ENCODE results near the gene PRSS38. TPM values are rescaled to one million over a fixed set of nuclear protein-coding genes. Genes with fewer than 3 reads are reported as not detected.

PRSS38 gene
- polyA plus RNA-seq, 1 donor (not counting 4 experiments of a cell fraction or from before 2014, with no cell fraction given), result not detected

DNA sequence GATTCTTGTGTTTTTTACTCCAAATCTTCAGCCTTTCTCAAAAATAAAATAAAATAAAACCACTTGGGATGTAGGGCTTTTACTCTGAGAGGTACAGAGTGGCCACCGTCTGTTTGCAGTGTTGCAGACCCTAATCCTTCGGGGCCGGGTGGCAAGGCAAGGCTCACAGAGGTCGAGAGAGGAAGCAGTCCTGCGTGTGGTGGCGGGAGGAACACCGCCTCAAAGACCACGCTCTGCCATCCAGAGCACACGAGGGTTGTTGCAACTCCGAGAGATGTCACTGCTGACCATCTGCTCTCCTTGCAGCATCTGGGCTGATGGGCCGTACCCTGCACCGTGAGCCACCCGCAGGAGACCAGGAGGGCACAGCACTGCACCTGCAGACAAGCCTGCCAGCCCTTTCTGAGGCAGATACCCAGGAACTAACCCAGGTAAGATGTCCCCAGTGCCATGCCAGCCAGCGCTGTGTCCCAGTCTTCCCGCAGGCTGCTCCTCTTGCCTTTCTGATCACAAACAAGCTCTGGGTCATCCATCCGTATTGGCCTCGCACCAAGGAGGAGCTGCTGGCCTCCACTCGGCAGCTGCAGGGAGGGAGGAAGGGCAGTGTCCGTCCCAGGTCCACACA lies 48.7 kb upstream of the PRSS38 start:
- no peak for TF ChIP-seq EZH2 (IDR thresholded peaks at IDR 0.05; ENCODE audit: low read length)
- TF ChIP-seq, protein P1, sequence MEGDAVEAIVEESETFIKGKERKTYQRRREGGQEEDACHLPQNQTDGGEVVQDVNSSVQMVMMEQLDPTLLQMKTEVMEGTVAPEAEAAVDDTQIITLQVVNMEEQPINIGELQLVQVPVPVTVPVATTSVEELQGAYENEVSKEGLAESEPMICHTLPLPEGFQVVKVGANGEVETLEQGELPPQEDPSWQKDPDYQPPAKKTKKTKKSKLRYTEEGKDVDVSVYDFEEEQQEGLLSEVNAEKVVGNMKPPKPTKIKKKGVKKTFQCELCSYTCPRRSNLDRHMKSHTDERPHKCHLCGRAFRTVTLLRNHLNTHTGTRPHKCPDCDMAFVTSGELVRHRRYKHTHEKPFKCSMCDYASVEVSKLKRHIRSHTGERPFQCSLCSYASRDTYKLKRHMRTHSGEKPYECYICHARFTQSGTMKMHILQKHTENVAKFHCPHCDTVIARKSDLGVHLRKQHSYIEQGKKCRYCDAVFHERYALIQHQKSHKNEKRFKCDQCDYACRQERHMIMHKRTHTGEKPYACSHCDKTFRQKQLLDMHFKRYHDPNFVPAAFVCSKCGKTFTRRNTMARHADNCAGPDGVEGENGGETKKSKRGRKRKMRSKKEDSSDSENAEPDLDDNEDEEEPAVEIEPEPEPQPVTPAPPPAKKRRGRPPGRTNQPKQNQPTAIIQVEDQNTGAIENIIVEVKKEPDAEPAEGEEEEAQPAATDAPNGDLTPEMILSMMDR (optimal IDR thresholded peaks at IDR 0.05 in 1 of 3, IDR thresholded peaks at IDR 0.05 in 1 of 3, conservative IDR thresholded peaks at IDR 0.05 in 1 of 3; ENCODE audit: extremely low read depth in 1 of 3, insufficient read depth in 2 of 3, low read length in 3 of 3), result no peak
- Histone ChIP-seq H3K9me3 (ENCODE audit: control insufficient read depth, low read depth, low read length) (no peaks in the 10 kb centered on the region), H3K9me1 (ENCODE audit: control insufficient read depth, extremely low read depth, insufficient read depth, low read length) (no peaks in the 10 kb centered on the region), H3K4me1 (ENCODE audit: control insufficient read depth, extremely low read depth, insufficient read depth, low read length) (peaks cover 24% of the 10 kb centered on the region), H3K27me3 (ENCODE audit: control insufficient read depth, extremely low read depth, insufficient read depth, low read length) (no peaks in the 10 kb centered on the region), H3K36me3 (ENCODE audit: control insufficient read depth in 2 of 2, extremely low read depth in 1 of 2, insufficient read depth in 2 of 2, low read length in 2 of 2) (peaks cover 16 to 23% of the 10 kb centered on the region in 2 experiments), H3K4me2 (ENCODE audit: control insufficient read depth, extremely low read depth, insufficient read depth, low read depth, low read length) (no peak overlapping the region), H4K20me1 (ENCODE audit: control insufficient read depth, extremely low read depth, insufficient read depth, low read length) (peaks cover 12% of the 10 kb centered on the region), H3K9ac (ENCODE audit: control insufficient read depth, extremely low read depth, insufficient read depth, low read length) (no peak overlapping the region), H3K4me3 (ENCODE audit: control insufficient read depth in 2 of 3, extremely low read depth in 1 of 3, insufficient read depth in 2 of 3, low read depth in 1 of 3, low read length in 3 of 3) (no peak overlapping the region), H2AFZ (ENCODE audit: control insufficient read depth, low read length) (no peak overlapping the region), H3K79me2 (ENCODE audit: control insufficient read depth, insufficient read depth, low read length) (peaks cover 4% of the 10 kb centered on the region), H3K27ac (ENCODE audit: control insufficient read depth, insufficient read depth, low read length) (no peak overlapping the region)
- DNase-seq (ENCODE audit: low read depth, low spot score) (no peak), FAIRE-seq (no peak)
- dilution Hi-C loops (cut with MboI; ENCODE audit: extremely low pct_ligation_motif_present, low sequenced_read_pairs), result no loop called here

DNA sequence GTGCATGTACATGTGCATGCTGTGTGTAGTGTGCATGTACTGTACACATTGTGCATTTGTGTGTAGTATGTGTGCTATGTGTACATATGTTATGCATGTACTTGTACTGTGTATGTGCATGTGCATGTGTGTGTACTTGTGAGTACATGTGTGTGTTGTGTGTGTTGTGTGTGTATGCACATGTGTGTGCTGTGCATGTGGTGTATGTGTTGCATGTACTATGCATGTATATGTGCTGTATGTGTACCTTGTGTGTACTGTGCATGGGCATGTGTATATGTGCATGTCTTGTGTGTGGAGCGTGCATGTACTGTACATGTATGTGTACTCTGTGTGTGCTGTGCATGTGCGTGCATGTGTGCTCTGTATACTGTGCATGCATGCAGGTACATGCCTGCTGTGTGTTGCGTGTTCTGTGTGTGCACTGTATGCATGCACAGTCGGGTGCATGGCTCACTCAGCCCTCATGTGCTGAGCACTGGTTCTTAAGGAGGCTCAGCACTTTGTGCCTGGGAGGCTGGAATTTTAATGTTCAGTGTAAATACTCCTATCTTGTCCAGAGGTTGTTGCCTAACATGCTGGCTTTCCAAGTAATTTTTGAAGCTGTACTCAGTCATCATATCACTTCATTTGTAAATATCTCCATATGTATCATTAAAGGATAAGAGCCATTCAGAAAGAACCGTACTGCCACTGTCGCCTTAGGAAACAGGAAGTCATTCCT lies 47.9 kb upstream of the PRSS38 start:
- Histone ChIP-seq H3K4me3 (ENCODE audit: control insufficient read depth in 2 of 3, extremely low read depth in 1 of 3, insufficient read depth in 2 of 3, low read depth in 1 of 3, low read length in 3 of 3) (no peak overlapping the region), H4K20me1 (ENCODE audit: control insufficient read depth, extremely low read depth, insufficient read depth, low read length) (peaks cover 12% of the 10 kb centered on the region), H3K4me2 (ENCODE audit: control insufficient read depth, extremely low read depth, insufficient read depth, low read depth, low read length) (no peak overlapping the region), H3K9me1 (ENCODE audit: control insufficient read depth, extremely low read depth, insufficient read depth, low read length) (no peaks in the 10 kb centered on the region), H3K4me1 (ENCODE audit: control insufficient read depth, extremely low read depth, insufficient read depth, low read length) (peaks cover 19% of the 10 kb centered on the region), H3K9ac (ENCODE audit: control insufficient read depth, extremely low read depth, insufficient read depth, low read length) (no peak overlapping the region), H2AFZ (ENCODE audit: control insufficient read depth, low read length) (no peak overlapping the region), H3K9me3 (ENCODE audit: control insufficient read depth, low read depth, low read length) (no peaks in the 10 kb centered on the region), H3K79me2 (ENCODE audit: control insufficient read depth, insufficient read depth, low read length) (peaks cover 4% of the 10 kb centered on the region), H3K27me3 (ENCODE audit: control insufficient read depth, extremely low read depth, insufficient read depth, low read length) (no peaks in the 10 kb centered on the region), H3K27ac (ENCODE audit: control insufficient read depth, insufficient read depth, low read length) (no peak overlapping the region), H3K36me3 (ENCODE audit: control insufficient read depth in 2 of 2, extremely low read depth in 1 of 2, insufficient read depth in 2 of 2, low read length in 2 of 2) (peaks cover 18 to 22% of the 10 kb centered on the region in 2 experiments)
- TF ChIP-seq, protein P1 (optimal IDR thresholded peaks at IDR 0.05 in 1 of 3, IDR thresholded peaks at IDR 0.05 in 1 of 3, conservative IDR thresholded peaks at IDR 0.05 in 1 of 3; ENCODE audit: extremely low read depth in 1 of 3, insufficient read depth in 2 of 3, low read length in 3 of 3), result no peak
- TF ChIP-seq EZH2 (IDR thresholded peaks at IDR 0.05; ENCODE audit: low read length), result no peak
- FAIRE-seq (no peak), DNase-seq (ENCODE audit: low read depth, low spot score) (no peak)
- dilution Hi-C loops (cut with MboI; ENCODE audit: extremely low pct_ligation_motif_present, low sequenced_read_pairs), result no loop called here
